ENCODE data around the gene HOOK1.
A peak's percentile ranks its signal among the peaks of the same experiment; 100 is the strongest.

Gene HOOK1

DNA sequence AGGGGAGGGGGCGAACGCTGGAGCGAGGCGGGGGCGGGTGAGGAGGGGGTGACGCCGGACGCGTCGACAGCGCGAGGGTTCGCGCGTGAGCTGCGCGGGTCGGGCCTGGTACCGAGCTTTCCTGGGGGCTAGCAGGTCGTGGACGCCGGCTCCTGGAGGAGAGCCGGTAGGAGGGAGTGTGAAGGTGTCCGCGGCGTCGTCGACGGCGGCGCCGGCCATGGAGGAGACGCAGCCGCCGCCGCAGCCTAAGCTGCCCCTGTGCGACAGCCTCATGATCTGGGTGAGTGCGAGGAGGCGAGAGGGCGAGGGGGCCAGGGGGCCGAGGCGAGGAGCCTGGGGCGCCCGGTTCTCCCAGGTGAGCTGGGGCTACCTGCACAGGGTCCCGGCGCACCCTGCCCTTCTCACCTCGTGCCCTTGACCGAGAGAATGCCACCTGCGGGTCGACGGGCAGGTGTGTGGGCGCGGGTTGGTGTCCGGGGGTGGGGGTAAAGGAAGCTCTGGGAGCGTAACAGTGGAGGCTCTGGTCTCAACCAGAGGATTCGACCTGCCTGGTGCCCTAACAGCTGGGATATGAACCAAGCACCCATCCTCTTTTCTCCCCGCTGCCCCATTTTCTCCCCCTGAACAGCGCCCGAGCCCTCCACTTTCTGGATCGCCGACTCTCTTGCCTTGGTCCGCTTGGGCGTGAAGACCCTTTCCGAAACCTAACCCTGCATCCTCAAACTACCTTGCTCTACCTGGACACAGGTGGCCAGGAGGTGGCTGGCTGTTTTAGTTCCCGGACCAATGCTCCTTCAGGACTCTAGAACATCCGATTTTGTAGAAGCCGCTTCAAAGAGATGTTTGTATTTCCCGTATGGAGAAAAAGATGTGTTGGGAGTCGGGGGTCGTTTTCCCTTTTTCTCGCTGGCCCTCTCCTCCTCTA is at the start of gene HOOK1:
TSS of gene HOOK1 (plus strand) at position 49 of the 925 bp plus-strand sequence. CDS start at position 218, 169 bp downstream.
- H3K4me3 ChIP-seq (ENCODE audit: low read length), result peak within 1 kb of the TSS; percentile 91

DNA sequence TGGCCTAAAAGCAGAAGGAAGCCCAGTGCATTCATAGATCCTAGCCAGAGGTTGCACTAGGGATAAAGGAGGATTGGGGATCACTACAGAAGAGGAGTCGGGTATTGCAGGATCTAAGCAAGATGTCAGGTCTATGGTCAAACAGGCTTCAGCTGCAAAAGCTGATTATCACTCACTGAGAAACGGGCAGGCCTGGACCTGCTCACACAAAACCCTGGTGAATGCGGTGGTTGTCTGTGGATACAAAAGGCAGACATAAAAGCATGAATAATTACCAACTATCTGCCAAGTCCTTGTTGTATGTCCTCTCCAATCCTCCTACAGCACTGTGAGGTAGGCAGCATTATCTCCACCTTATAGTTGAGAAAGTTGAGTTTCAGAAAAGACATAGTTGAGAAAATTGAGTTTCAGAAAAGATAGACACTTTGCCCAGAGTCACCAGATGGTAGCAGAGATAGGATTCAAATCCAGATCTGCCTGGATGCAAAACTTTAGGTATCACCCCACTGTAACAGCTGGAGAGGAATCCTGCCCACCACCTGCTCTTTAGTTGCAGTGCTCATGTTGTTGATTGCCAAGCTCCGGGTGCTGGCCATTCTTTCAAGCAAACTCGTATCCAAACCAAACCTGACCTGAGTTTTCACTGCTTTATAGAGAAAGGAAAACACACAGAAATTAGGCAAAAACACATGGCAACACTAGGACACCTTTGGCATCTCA is 49.6 kb upstream of the HOOK1 start:
- no peak for TF ChIP-seq ZNF274 (IDR thresholded peaks at IDR 0.05; ENCODE audit: low read depth, low read length)

More for the DNA sequence above, at the start of gene HOOK1:
- no peak for TF ChIP-seq ZNF274 (IDR thresholded peaks at IDR 0.05; ENCODE audit: low read depth, low read length)

DNA sequence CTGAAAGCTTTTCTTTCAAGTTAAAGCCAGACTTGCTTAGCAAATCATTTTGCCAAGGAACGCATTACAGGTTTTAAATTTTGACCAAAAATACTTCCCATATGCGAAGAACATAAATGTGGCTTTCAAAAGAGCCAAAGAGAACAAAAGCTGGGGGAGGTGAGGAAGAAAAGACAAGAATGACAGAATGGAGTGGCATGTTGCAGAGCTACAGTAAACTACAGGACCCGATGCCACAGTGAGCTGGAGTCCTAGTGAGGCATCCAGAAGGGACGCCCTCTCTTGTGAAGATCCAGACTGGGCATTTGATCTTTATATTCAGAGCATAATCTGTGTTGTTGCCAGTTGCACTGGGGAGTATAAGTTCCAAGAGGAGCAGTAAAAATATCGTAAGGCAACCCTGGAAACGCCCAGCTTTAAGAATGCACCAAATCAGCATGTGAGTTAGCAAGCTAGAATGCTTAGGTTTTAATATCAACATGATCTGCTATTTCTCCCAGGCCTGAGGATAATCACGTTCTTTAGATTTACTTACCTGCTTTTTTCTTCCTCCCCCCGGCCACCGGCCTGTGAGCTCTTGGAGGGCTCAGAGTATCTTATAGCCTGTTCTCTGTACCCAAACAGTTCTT is 48.4 kb upstream of the HOOK1 start:
- TF ChIP-seq ZNF274 (IDR thresholded peaks at IDR 0.05; ENCODE audit: low read depth, low read length), result no peak

More for the DNA sequence above, 49.6 kb upstream of the HOOK1 start:
- no peak overlapping the region for H3K4me3 ChIP-seq (ENCODE audit: low read length)

DNA sequence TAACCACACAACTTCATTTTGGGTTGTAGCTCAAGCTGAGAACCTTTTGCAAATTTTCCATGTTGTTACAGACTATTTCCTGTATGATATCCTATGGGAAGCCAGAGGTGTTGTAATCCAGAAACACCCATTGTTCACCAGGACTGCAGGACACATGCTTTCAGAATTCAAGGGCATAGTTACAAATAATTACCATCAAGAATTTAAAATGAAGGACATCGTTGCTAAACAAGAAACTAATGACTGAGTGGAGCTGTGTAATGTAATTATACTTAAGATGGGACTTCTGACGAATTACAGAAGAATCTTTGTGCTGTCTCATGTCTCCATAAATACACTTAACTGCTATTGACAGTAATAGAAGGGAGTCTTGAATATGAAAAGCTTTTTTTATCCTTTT is 47.6 kb upstream of the HOOK1 start:
- no peak overlapping the region for H3K4me3 ChIP-seq (ENCODE audit: low read length)
- TF ChIP-seq ZNF274 (IDR thresholded peaks at IDR 0.05; ENCODE audit: low read depth, low read length), result no peak

More for the DNA sequence above, 48.4 kb upstream of the HOOK1 start:
- no peak overlapping the region for H3K4me3 ChIP-seq (ENCODE audit: low read length)

DNA sequence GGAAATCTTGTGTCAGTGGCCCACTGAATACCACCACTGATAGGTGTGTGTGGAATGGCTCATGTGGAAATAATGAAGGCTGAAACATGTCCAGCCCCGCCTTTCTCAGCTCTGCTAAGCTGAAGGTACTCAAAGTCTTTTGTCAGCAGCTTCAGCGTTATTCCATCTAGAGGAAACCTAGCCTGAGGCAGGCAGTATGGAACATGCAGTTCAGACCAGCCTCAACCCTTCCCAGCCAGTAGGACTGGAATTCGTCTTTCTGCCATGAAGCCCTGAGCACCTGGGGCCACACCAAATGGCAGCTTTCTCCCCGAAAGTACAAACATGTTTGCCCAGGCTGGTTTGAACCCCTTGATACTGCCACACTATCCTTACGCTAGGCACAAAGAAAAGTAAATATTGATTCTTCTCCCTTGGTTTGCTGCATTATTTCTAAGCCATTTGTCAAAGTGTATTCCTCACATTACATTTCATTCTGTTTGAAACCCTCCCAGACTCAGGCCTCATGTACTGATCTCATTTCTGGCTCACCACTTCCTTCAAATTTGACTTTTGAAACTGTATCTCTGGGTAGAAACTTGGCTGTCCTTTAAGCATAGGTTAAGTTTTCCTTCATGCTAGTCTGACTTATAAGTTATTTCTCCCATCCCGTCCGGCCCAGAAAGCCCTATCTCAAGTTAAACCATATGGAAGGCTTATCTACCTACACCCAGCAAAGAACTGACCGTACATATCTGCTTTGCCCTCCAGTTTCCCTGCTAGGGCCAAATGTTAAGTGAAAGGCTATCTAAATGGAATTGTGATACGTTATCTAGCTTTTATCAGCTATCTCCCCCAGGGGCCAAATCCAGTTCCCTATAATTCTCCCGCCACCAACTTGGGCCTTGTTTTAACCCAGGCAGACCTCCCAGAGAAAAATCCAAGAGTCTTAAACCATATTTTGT is 45.7 kb upstream of the HOOK1 start:
- no peak for TF ChIP-seq ZNF274 (IDR thresholded peaks at IDR 0.05; ENCODE audit: low read depth, low read length)
- no peak overlapping the region for H3K4me3 ChIP-seq (ENCODE audit: low read length)

DNA sequence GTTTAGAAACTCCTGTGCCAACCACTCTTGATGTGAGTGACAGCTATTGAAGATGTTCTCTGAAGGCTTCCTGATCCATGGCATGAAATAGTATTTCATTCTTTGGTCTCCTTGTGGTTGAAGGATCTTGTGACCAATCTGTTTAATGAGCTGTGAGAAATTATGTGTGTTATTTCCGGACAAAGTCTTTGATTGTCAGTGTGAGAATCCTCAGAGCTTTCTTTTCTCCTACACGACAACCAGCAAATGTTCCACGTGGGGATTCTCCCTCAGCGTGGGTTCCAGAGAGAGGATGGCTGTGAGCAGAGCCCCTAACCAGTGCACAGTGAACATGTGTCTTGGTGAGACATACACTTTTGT is 45.0 kb upstream of the HOOK1 start:
- H3K4me3 ChIP-seq (ENCODE audit: low read length), result no peak overlapping the region
- no peak for TF ChIP-seq ZNF274 (IDR thresholded peaks at IDR 0.05; ENCODE audit: low read depth, low read length)

DNA sequence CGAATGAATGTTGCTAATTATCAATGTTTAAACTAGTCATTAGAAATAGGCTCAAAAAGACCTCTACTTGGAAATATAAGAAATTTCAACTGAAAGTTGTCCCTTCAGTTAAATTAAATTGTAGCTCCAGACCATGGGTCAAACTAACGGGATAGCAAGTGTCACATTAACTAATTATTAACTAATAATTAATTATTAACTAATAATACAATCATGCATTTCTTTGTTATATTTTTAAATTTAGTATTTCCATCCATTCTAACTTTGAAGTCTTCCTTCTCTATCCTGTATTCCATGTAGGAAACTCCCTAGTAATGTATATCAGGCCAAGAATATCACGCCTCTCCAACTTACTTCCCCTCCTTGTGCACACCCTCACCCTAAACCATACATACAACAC is 43.4 kb upstream of the HOOK1 start:
- no peak overlapping the region for H3K4me3 ChIP-seq (ENCODE audit: low read length)
- no peak for TF ChIP-seq ZNF274 (IDR thresholded peaks at IDR 0.05; ENCODE audit: low read depth, low read length)

DNA sequence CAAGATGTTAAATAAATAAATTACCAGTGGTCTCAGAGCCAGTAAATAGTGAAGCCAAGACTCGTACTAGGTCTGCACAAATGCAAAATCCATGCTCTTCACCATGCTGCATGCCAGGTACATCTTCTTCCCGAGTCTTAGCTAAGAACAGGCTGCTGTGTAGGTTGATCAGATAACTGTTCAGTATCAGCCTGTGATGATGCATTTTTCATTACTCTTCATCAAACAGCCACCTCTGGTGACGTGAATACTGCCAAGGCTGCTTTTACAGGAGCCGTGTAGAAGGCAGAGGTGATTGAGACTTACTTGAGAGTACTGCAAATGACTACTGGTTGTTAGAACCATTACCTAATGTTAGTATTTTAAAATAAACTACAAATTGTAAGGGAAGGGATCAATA is 39.3 kb upstream of the HOOK1 start:
- no peak overlapping the region for H3K4me3 ChIP-seq (ENCODE audit: low read length)
- no peak for TF ChIP-seq ZNF274 (IDR thresholded peaks at IDR 0.05; ENCODE audit: low read depth, low read length)

DNA sequence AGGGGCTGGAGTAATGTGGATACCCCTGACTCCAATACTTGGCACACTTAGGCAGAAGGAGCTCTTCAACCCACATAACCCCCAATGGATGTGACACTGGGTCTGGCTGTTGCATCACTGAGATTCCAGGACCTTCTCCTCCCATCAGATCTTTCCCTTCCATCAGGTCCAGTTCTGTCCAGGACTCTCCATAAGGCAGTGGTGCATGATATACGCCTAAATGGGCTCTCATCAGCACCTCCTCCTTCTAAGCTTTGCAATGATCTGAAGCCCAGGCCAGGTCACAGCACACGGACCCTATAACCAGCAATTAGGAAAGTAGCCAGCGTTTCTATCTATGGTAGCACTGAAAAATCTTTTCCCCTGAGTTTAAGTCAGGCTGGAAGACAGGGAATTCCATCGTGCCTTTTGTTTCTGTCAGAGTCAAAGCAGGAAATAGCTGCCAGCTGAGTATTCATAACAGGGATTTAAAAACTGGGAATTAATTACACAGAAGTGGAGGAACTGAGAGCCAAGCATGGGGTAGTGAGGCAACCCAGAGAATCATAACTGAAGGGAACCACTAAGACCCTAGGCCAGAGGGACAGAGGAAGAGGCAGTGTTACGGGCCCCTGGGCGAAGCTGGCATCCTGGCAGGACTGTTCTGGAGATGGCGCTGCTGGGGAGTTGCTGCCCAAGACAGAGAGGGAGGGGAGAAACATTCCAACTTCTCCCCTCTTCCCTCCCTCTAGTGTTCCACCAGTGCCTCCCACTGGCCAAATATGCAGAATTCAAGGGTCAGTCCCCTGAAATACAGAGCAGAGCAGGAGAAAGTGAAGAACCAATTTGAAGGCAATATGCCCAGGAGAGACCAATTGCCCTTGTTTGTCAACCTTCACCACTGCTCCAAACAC is 37.5 kb upstream of the HOOK1 start:
- no peak for TF ChIP-seq ZNF274 (IDR thresholded peaks at IDR 0.05; ENCODE audit: low read depth, low read length)
- no peak overlapping the region for H3K4me3 ChIP-seq (ENCODE audit: low read length)

DNA sequence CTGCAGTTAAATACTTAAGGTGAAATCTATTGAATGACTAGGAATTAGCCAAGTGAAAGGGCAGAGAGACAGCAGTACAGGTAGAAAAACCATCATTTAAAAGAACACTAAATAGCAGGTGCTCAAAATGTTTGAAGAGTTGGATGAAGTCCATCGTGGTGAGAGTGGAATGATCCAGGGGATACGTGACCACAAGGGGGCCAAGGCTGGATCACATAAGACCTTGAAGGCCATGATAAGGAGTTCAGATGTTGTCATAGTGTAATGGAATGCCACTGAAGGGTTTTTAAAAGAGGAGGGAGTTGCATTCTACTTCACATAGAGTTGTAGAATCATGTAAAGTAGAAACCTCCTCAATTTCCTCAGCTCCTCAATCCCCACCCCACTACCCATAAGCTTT is 34.8 kb upstream of the HOOK1 start:
- no peak for TF ChIP-seq ZNF274 (IDR thresholded peaks at IDR 0.05; ENCODE audit: low read depth, low read length)
- no peak overlapping the region for H3K4me3 ChIP-seq (ENCODE audit: low read length)

DNA sequence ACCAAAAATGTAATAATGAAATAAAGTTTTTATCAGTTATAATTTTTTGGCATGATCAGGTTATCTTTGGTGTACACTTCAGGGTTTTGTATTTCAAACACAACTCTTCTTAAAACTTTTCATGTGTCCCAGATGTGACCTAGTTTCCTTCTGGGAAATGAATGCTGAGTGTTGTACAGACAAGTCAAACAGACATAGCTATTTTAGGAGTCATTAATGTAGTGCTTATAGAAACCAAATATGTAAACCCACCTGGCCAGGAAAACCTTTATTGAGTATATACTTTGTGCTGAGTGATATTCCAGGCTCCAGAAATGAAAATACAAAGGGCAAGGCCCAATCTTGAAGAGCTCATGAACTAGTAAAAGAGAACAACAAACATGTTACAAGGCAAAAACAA is 25.9 kb upstream of the HOOK1 start:
- TF ChIP-seq ZNF274 (IDR thresholded peaks at IDR 0.05; ENCODE audit: low read depth, low read length), result no peak
- no peak overlapping the region for H3K4me3 ChIP-seq (ENCODE audit: low read length)

DNA sequence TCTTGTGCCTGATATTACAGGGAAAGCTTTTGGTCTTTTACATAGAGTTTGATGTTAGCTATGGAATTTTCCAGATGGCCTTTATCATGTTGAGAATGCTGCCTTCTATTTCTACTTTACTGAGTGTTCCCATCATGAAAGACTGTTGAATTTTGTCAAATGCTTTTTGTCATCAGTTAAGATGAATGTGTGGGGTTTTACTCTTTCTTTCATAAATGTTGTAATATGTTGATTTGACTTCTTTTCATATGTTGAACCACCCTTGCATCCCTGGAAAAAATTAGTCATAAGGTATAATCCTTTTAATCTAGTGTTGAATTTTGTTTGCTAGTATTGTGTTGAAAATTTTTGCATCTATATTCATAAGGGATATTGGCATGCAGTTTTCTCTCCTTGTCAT is 16.1 kb upstream of the HOOK1 start:
- no peak overlapping the region for H3K4me3 ChIP-seq (ENCODE audit: low read length)
- no peak for TF ChIP-seq ZNF274 (IDR thresholded peaks at IDR 0.05; ENCODE audit: low read depth, low read length)

All from GM08714 (cell line).